Endodermal cell (in vitro differentiated cells): ENCODE results near the gene PPL. TPM values are rescaled to one million over a fixed set of nuclear protein-coding genes. Genes with fewer than 3 reads are reported as not detected.
A peak's percentile ranks its signal among the peaks of the same experiment; 100 is the strongest.
"Not testable (repeated sequence)": the region's sequence is repeated elsewhere in the genome, so short reads cannot be mapped to it uniquely, and the experiment has no call there.

Experiments used
- DNase-seq: peaks from one replicate; pipeline ENCODE4 v3.0.0-alpha.2; 2017
- H3K27ac ChIP-seq: 2 replicates; pipeline ENCODE4 v1.5.1; 2013; ENCODE audit warnings: mild to moderate bottlenecking, low read depth, low read length, moderate library complexity
- H3K27me3 ChIP-seq: 2 replicates; pipeline ENCODE4 v1.6.1; 2013; ENCODE audit warnings: mild to moderate bottlenecking, low read length, moderate library complexity; ENCODE audit not compliant: insufficient read depth, control insufficient read depth, poor library complexity, severe bottlenecking
- H3K36me3 ChIP-seq: 2 replicates; pipeline ENCODE4 v1.7.0; 2013; ENCODE audit warnings: mild to moderate bottlenecking, low read length, moderate library complexity; ENCODE audit not compliant: control insufficient read depth, insufficient read depth
- H3K4me1 ChIP-seq: one replicate; pipeline ENCODE4 v1.7.0; 2013; ENCODE audit warnings: low read length; ENCODE audit not compliant: control insufficient read depth, insufficient read depth
- H3K4me3 ChIP-seq: 2 replicates; pipeline ENCODE4 v1.5.1; 2013; ENCODE audit warnings: mild to moderate bottlenecking, low read length, moderate library complexity
- H3K9ac ChIP-seq: 2 replicates; pipeline ENCODE4 v1.6.1; 2013; ENCODE audit warnings: mild to moderate bottlenecking, low read length, moderate library complexity; ENCODE audit not compliant: poor library complexity, severe bottlenecking; ENCODE audit errors: extremely low read depth
- H3K9me3 ChIP-seq: 2 replicates; pipeline ENCODE4 v1.6.1; 2013; ENCODE audit warnings: mild to moderate bottlenecking, low read length, moderate library complexity; ENCODE audit not compliant: control insufficient read depth
- H3K27ac Mint-ChIP-seq: 2 replicates; pipeline ENCODE4 v1.8.0; 2020; ENCODE audit warnings: mixed read lengths
- H3K27me3 Mint-ChIP-seq: 2 replicates; pipeline ENCODE4 v1.8.0; 2021; ENCODE audit warnings: mild to moderate bottlenecking, mixed read lengths; ENCODE audit not compliant: insufficient read depth
- H3K36me3 Mint-ChIP-seq: 2 replicates; pipeline ENCODE4 v1.8.0; 2020; ENCODE audit warnings: low read depth, mixed read lengths
- H3K4me1 Mint-ChIP-seq: 2 replicates; pipeline ENCODE4 v1.8.0; 2020; ENCODE audit warnings: mixed read lengths
- H3K4me3 Mint-ChIP-seq: 2 replicates; pipeline ENCODE4 v1.8.0; 2020; ENCODE audit warnings: mild to moderate bottlenecking, moderate library complexity, mixed read lengths
- H3K9me3 Mint-ChIP-seq: 2 replicates; pipeline ENCODE4 v1.8.0; 2020; ENCODE audit warnings: mild to moderate bottlenecking, mixed read lengths
- WGBS, 2 experiments: methylation state at CpG; one replicate each; pipeline versions ENCODE4 v1.1.5 to v1.1.7; 2013; ENCODE audit warnings: missing lambda C conversion rate in 2 of 2, mixed read lengths in 1 of 2; ENCODE audit not compliant: insufficient coverage in 1 of 2, insufficient read length in 1 of 2; 5-methylcytosine and 5-hydroxymethylcytosine counted together
- total RNA-seq, 2 donors: library from RNA; stranded (reverse); fragmentation: NEBNext Ultra II Directional in 1 of 2; extraction: Animal tissue kit (Norgen Biotek cat#: 25700) in 1 of 2; gene quantifications; 2 replicates in 1 of 2; 3 replicates in 1 of 2; pipeline ENCODE4 v1.2.1, GENCODE V29; 2021
- TF ChIP-seq, protein P1 (sequence below): fragments of 200-600 bp; sonication (generic); conservative IDR thresholded peaks from 2 replicates; pipeline ENCODE4 v1.5.0; 2021; ENCODE audit warnings: antibody characterized with exemption, mild to moderate bottlenecking

The PPL gene
- total RNA-seq, 2 donors from 2014 or later: 37.8 to 48.5 TPM

DNA sequence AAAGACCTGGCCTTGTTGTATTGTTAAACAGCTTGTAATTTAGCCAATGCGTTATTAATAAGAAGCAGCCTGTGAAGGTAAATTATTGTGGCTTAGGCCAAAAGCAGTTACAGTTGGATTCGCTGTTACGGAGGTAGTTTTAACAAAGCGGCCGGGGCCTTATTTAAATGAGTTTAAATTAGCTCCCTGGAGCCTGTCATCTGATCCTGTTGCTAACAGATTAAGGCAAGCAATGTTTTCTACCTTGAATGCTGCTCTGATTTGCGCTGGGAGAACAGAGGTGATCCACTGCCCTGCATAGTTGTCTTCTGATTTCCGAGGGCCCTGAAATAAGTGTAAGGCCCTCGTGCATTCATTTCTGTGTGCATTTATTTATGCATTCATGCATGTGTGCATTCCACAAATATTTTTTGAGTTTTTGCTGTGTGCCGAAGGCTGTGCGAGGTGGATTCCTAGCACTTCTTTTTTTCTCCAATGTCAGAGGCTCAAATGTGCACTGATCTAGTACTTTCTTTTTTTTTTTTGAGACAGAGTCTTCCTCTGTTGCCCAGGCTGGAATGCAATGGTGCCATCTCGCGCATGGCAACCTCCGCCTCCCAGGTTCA is 32.0 kb upstream of the PPL start:
- DNase-seq: no peak
- no peak overlapping the region for H3K27ac ChIP-seq
- peaks cover 4% of the 10 kb centered on the region for H3K4me1 ChIP-seq
- Mint-ChIP-seq H3K27ac (peak overlapping the region; percentile 82), H3K36me3 (no peaks in the 10 kb centered on the region), H3K27me3 (peaks cover 12% of the 10 kb centered on the region), H3K4me1 (peaks cover 19% of the 10 kb centered on the region), H3K9me3 (no peaks in the 10 kb centered on the region), H3K4me3 (no peak overlapping the region)
- H3K36me3 ChIP-seq: no peaks in the 10 kb centered on the region
- H3K27me3 ChIP-seq: no peaks in the 10 kb centered on the region
- H3K9me3 ChIP-seq: no peaks in the 10 kb centered on the region
- H3K4me3 ChIP-seq: no peak overlapping the region
- TF ChIP-seq, protein P1, sequence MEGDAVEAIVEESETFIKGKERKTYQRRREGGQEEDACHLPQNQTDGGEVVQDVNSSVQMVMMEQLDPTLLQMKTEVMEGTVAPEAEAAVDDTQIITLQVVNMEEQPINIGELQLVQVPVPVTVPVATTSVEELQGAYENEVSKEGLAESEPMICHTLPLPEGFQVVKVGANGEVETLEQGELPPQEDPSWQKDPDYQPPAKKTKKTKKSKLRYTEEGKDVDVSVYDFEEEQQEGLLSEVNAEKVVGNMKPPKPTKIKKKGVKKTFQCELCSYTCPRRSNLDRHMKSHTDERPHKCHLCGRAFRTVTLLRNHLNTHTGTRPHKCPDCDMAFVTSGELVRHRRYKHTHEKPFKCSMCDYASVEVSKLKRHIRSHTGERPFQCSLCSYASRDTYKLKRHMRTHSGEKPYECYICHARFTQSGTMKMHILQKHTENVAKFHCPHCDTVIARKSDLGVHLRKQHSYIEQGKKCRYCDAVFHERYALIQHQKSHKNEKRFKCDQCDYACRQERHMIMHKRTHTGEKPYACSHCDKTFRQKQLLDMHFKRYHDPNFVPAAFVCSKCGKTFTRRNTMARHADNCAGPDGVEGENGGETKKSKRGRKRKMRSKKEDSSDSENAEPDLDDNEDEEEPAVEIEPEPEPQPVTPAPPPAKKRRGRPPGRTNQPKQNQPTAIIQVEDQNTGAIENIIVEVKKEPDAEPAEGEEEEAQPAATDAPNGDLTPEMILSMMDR: no peak
- H3K9ac ChIP-seq: no peak overlapping the region
- 62 to 73% methylated on average over 13 of the region's 13 CpGs for WGBS, 2 experiments

DNA sequence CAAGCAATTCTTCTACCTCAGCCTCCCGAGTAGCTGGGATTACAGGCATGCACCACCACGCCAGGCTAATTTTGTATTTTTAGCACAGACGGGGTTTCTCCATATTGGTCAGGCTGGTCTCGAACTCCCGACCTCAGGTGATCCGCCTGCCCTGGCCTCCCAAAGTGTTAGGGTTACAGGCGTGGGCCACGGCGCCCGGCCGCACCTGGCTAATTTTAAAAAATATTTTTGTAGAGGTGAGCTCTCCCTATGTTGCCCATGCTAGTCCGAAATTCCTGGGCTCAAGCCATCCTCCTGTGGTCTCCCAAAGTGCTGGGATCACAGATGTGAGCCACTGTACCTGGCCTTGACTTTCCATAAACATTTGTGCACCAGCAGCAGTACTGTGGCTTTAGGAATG is 31.3 kb upstream of the PPL start:
- H3K4me1 Mint-ChIP-seq: peaks cover 19% of the 10 kb centered on the region
- not testable (repeated sequence) for H3K9me3 Mint-ChIP-seq, H3K27ac ChIP-seq, DNase-seq, H3K9ac ChIP-seq, H3K36me3 Mint-ChIP-seq, H3K27me3 ChIP-seq, H3K9me3 ChIP-seq, H3K4me3 ChIP-seq, H3K4me3 Mint-ChIP-seq, H3K4me1 ChIP-seq, H3K36me3 ChIP-seq
- H3K27me3 Mint-ChIP-seq: peaks cover 12% of the 10 kb centered on the region
- 83% methylated on average over 7 to 12 of the region's 12 CpGs for WGBS, 2 experiments
- peak overlapping the region; percentile 82 for H3K27ac Mint-ChIP-seq

DNA sequence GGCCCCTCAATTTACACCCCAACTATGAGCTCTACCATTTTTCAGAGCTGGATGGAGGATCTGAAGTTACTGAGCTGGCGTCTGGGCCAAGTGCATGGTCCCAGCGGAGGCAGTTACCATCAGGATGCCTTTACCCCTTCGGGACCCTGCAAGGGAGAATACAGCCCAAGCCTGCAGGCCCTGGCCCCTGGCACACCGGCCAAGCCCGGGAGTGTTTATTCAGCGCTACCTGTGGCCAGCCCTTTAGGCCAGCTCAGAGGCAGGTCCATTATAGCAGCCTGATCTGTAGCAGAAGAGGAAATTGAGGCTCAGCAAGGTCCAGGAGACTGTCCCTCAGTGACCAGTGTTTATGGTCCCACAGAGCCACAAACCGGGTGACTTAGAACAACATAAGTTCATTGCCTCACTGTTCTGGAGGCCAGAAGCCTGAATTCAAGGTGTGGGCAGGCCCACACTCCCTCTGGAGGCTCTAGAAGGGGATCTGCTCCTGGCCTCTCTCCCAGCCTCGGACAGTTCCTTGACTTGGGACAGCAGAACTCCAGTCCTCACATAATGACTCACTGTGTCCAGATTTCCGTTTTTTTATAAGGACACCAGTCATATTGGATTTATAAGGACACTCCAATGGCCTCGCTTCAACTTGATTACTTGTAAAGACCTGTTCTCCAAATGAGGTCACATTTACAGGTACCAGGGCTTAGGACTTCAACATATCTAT is 29.9 kb upstream of the PPL start:
- Mint-ChIP-seq H3K9me3 (no peaks in the 10 kb centered on the region), H3K4me3 (no peak overlapping the region), H3K36me3 (no peaks in the 10 kb centered on the region), H3K27me3 (peaks cover 8% of the 10 kb centered on the region), H3K27ac (no peak overlapping the region), H3K4me1 (peaks cover 19% of the 10 kb centered on the region)
- Histone ChIP-seq H3K4me3 (no peak overlapping the region), H3K27me3 (no peaks in the 10 kb centered on the region), H3K9ac (no peak overlapping the region), H3K9me3 (no peaks in the 10 kb centered on the region), H3K4me1 (peaks cover 4% of the 10 kb centered on the region), H3K27ac (no peak overlapping the region), H3K36me3 (no peaks in the 10 kb centered on the region)
- DNase-seq: no peak
- TF ChIP-seq, protein P1: no peak
- WGBS, 2 experiments: 80 to 83% methylated on average over 8 to 10 of the region's 10 CpGs

DNA sequence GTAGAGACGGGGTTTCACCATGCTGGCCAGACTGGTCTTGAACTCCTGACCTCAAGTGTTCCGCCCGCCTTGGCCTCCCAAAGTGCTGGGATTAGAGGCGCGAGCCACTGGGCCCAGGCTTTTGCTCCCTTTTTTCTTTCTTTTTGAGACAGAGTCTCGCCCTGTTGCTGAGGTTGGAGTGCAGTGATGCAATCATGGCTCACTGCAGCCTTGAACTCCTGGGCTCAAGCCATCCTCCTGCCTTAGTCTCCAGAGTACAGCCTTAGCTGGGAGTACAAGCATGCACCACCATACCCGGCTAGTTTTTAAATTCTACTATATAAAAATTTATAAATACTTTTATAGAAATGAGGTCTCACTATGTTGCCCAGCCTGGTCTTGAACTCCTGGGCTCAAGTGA is 26.6 kb upstream of the PPL start:
- H3K36me3 ChIP-seq, H3K9me3 ChIP-seq, H3K36me3 Mint-ChIP-seq, H3K4me3 Mint-ChIP-seq, DNase-seq, H3K4me3 ChIP-seq, H3K4me1 ChIP-seq, H3K9ac ChIP-seq, H3K27ac Mint-ChIP-seq, H3K27ac ChIP-seq, H3K4me1 Mint-ChIP-seq, H3K9me3 Mint-ChIP-seq: not testable (repeated sequence)
- WGBS, 2 experiments: 92 to 94% methylated on average over 5 to 6 of the region's 7 CpGs
- peaks cover 22% of the 10 kb centered on the region for H3K27me3 ChIP-seq
- peaks cover 23% of the 10 kb centered on the region for H3K27me3 Mint-ChIP-seq
